ENCODE data around the gene COG5.
"Not testable (repeated sequence)": the region's sequence is repeated elsewhere in the genome, so short reads cannot be mapped to it uniquely, and the experiment has no call there.

Gene COG5

DNA sequence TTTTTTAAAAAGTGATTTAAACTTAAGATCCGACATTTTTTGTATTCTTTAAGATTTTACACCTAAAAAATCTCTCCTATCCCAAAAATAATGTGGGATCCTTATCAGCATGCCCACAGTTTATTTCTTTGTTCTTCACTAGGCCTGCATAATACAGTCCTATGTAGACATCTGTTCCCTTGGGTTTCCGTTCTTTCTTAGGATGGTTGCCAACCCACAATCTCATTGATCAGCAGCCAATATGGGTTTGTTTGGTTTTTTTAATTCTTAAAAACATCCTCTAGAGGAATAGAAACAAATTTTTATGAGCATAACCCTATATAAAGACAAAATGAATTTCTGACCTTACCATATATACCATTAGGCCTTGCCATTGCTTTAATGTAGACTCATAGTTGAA, 403.3 kb downstream of the COG5 start:
- H3K9me2 ChIP-seq (replicated peaks; ENCODE audit: control insufficient read depth, low read length) = no peaks in the 10 kb centered on the region
- H3K4me1 ChIP-seq (ENCODE audit: control insufficient read depth, low read length) = peaks cover 10% of the 10 kb centered on the region
- H3K27ac ChIP-seq (ENCODE audit: low read depth, low read length) = no peak overlapping the region
- no peak overlapping the region for H3K4me2 ChIP-seq (ENCODE audit: low read length)
- H3K27me3 ChIP-seq (ENCODE audit: control insufficient read depth, low read length) = no peaks in the 10 kb centered on the region
- no peaks in the 10 kb centered on the region for H3K9me3 ChIP-seq (ENCODE audit: control insufficient read depth, insufficient read depth, low read length)
- H4K20me1 ChIP-seq (ENCODE audit: control insufficient read depth, insufficient read depth, low read depth, low read length) = no peaks in the 10 kb centered on the region
- TF ChIP-seq, protein P1, sequence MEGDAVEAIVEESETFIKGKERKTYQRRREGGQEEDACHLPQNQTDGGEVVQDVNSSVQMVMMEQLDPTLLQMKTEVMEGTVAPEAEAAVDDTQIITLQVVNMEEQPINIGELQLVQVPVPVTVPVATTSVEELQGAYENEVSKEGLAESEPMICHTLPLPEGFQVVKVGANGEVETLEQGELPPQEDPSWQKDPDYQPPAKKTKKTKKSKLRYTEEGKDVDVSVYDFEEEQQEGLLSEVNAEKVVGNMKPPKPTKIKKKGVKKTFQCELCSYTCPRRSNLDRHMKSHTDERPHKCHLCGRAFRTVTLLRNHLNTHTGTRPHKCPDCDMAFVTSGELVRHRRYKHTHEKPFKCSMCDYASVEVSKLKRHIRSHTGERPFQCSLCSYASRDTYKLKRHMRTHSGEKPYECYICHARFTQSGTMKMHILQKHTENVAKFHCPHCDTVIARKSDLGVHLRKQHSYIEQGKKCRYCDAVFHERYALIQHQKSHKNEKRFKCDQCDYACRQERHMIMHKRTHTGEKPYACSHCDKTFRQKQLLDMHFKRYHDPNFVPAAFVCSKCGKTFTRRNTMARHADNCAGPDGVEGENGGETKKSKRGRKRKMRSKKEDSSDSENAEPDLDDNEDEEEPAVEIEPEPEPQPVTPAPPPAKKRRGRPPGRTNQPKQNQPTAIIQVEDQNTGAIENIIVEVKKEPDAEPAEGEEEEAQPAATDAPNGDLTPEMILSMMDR (IDR thresholded peaks at IDR 0.05; ENCODE audit: low read depth, low read length, poor library complexity, severe bottlenecking) = no peak
- TF ChIP-seq EZH2phosphoT487 (IDR thresholded peaks at IDR 0.05; ENCODE audit: borderline replicate concordance, low read length) = no peak
- H3K4me3 ChIP-seq (ENCODE audit: low read length) = no peak overlapping the region
- peaks cover 26% of the 10 kb centered on the region for H3F3A ChIP-seq (ENCODE audit: control insufficient read depth, insufficient read depth)
- H3K36me3 ChIP-seq (ENCODE audit: control insufficient read depth, low read length) = peaks cover 44% of the 10 kb centered on the region
- no peaks in the 10 kb centered on the region for H3K79me2 ChIP-seq (ENCODE audit: control insufficient read depth, low read length)

DNA sequence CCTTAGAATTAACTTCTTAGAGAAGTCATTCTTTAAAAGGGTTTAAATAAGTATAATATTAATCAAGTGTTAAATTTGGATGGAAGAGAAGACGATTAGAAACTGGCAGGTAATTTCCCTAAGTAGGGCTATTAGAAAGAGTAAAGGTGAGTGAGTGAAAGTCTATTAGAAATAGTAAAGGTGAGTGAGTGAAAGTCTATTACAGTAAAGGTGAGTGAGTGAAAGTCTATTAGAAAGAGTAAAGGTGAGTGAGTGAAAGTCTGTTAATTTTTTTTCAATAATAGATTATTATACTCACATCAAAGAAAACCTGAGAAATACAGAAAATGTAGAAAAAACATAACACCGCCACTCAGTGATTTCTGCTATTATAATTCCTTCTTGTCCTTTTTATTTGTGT, 405.7 kb downstream of the COG5 start:
- H3F3A ChIP-seq (ENCODE audit: control insufficient read depth, insufficient read depth) = peaks cover 22% of the 10 kb centered on the region
- H3K27ac ChIP-seq (ENCODE audit: low read depth, low read length) = no peak overlapping the region
- no peaks in the 10 kb centered on the region for H4K20me1 ChIP-seq (ENCODE audit: control insufficient read depth, insufficient read depth, low read depth, low read length)
- no peak overlapping the region for H3K4me2 ChIP-seq (ENCODE audit: low read length)
- H3K9me3 ChIP-seq (ENCODE audit: control insufficient read depth, insufficient read depth, low read length) = no peaks in the 10 kb centered on the region
- H3K27me3 ChIP-seq (ENCODE audit: control insufficient read depth, low read length) = no peaks in the 10 kb centered on the region
- TF ChIP-seq, protein P1 (IDR thresholded peaks at IDR 0.05; ENCODE audit: low read depth, low read length, poor library complexity, severe bottlenecking) = no peak
- peaks cover 67% of the 10 kb centered on the region for H3K36me3 ChIP-seq (ENCODE audit: control insufficient read depth, low read length)
- H3K9me2 ChIP-seq (replicated peaks; ENCODE audit: control insufficient read depth, low read length) = no peaks in the 10 kb centered on the region
- peaks cover 8% of the 10 kb centered on the region for H3K4me1 ChIP-seq (ENCODE audit: control insufficient read depth, low read length)
- H3K4me3 ChIP-seq (ENCODE audit: low read length) = no peak overlapping the region
- no peaks in the 10 kb centered on the region for H3K79me2 ChIP-seq (ENCODE audit: control insufficient read depth, low read length)

DNA sequence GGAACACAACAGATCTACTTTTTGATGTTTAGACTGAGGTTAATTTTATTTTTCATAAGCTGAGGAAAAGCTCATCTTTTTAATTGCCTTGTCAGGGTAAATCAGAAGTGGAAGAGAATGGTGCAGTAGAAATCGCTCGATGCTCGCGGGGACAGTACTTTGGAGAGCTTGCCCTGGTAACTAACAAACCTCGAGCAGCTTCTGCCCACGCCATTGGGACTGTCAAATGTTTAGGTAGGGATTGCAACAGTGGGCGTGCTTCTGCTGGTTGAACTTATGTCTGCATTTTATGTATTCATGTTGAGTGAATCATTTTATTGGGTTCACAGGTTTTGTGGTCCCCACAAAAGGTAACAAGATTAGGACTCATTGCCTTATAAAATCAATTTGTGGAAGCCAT, 406.6 kb downstream of the COG5 start:
- H3K27me3 ChIP-seq (ENCODE audit: control insufficient read depth, low read length) = no peaks in the 10 kb centered on the region
- no peaks in the 10 kb centered on the region for H3K9me3 ChIP-seq (ENCODE audit: control insufficient read depth, insufficient read depth, low read length)
- H3F3A ChIP-seq (ENCODE audit: control insufficient read depth, insufficient read depth) = peaks cover 15% of the 10 kb centered on the region; the same call in 1 of the 2 replicates
- no peak overlapping the region for H3K27ac ChIP-seq (ENCODE audit: low read depth, low read length)
- H3K4me1 ChIP-seq (ENCODE audit: control insufficient read depth, low read length) = peaks cover 8% of the 10 kb centered on the region
- no peak overlapping the region for H3K4me2 ChIP-seq (ENCODE audit: low read length)
- H3K9me2 ChIP-seq (replicated peaks; ENCODE audit: control insufficient read depth, low read length) = no peaks in the 10 kb centered on the region
- TF ChIP-seq EZH2phosphoT487 (IDR thresholded peaks at IDR 0.05; ENCODE audit: borderline replicate concordance, low read length) = no peak
- TF ChIP-seq, protein P1 (IDR thresholded peaks at IDR 0.05; ENCODE audit: low read depth, low read length, poor library complexity, severe bottlenecking) = no peak
- no peaks in the 10 kb centered on the region for H4K20me1 ChIP-seq (ENCODE audit: control insufficient read depth, insufficient read depth, low read depth, low read length)
- H3K4me3 ChIP-seq (ENCODE audit: low read length) = no peak overlapping the region
- H3K79me2 ChIP-seq (ENCODE audit: control insufficient read depth, low read length) = no peaks in the 10 kb centered on the region
- H3K36me3 ChIP-seq (ENCODE audit: control insufficient read depth, low read length) = peaks cover 76% of the 10 kb centered on the region

DNA sequence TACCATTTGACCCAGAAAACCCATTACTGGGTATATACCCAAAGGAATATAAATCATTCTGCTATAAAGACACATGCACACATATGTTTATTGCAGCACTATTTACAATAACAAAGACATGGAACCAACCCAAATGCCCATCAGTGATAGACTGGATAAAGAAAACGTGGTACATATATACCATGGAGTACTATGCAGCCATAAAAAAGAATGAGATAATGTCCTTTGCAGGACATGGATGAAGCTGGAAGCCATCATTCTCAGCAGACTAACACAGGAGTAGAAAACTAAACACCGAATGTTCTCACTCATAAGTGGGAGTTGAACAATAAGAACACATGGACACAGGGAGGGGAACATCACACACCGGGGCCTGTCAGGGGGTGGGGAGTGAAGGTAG, 408.0 kb downstream of the COG5 start:
- H3K27me3 ChIP-seq (ENCODE audit: control insufficient read depth, low read length); H3K4me2 ChIP-seq (ENCODE audit: low read length); H3K79me2 ChIP-seq (ENCODE audit: control insufficient read depth, low read length); H3K9me2 ChIP-seq (replicated peaks; ENCODE audit: control insufficient read depth, low read length); H3K9me3 ChIP-seq (ENCODE audit: control insufficient read depth, insufficient read depth, low read length); H3K4me3 ChIP-seq (ENCODE audit: low read length); H3K27ac ChIP-seq (ENCODE audit: low read depth, low read length); H3K4me1 ChIP-seq (ENCODE audit: control insufficient read depth, low read length); H4K20me1 ChIP-seq (ENCODE audit: control insufficient read depth, insufficient read depth, low read depth, low read length): not testable (repeated sequence)
- Histone ChIP-seq H3F3A (ENCODE audit: control insufficient read depth, insufficient read depth) (peaks cover 15% of the 10 kb centered on the region; the same call in 1 of the 2 replicates), H3K36me3 (ENCODE audit: control insufficient read depth, low read length) (peaks cover 84% of the 10 kb centered on the region)

Measured in DOHH2 (cell line).